Left colon (tissue), 2 donors: Measurements from ENCODE around the gene FAM193A. TPM values are rescaled to one million over a fixed set of nuclear protein-coding genes. Genes with fewer than 3 reads are reported as not detected.

Experiments
- ATAC-seq: fragments of 200-7000 bp; cut with Tn5 transposase; one replicate; pipeline ENCODE4 v1.9.1; 2020; ENCODE audit warnings: mild to moderate bottlenecking, moderate library complexity
- DNase-seq, 2 donors: peaks; one replicate each; pipeline ENCODE4 v3.0.0-alpha.2; 2020
- intact Hi-C, 2 donors: fragments of 100-400 bp; cut with DNase I in 1 of 2; cut with micrococcal nuclease in 1 of 2; formaldehyde crosslinking; loops; one replicate each; pipeline versions ENCODE4 v1.11.2 to v1.14.0; 2022; cut with DNase I, micrococcal nuclease
- long read RNA-seq: library from polyadenylated mRNA; unstranded; transcript quantifications from one replicate; pipeline ENCODE4 v2.0.0, GENCODE V29; 2021
- total RNA-seq, 2 donors: library from RNA; stranded (reverse); fragmentation: NEBNext Ultra II Directional; extraction: Animal tissue kit (Norgen Biotek cat#: 25700); gene quantifications; one replicate each; pipeline ENCODE4 v1.2.1, GENCODE V29; 2021
- donor health status: DM: no; HTN: no; CAD: no.
- donor health status: DM: yes; HTN: yes; CAD: no.

The FAM193A gene, protein sequence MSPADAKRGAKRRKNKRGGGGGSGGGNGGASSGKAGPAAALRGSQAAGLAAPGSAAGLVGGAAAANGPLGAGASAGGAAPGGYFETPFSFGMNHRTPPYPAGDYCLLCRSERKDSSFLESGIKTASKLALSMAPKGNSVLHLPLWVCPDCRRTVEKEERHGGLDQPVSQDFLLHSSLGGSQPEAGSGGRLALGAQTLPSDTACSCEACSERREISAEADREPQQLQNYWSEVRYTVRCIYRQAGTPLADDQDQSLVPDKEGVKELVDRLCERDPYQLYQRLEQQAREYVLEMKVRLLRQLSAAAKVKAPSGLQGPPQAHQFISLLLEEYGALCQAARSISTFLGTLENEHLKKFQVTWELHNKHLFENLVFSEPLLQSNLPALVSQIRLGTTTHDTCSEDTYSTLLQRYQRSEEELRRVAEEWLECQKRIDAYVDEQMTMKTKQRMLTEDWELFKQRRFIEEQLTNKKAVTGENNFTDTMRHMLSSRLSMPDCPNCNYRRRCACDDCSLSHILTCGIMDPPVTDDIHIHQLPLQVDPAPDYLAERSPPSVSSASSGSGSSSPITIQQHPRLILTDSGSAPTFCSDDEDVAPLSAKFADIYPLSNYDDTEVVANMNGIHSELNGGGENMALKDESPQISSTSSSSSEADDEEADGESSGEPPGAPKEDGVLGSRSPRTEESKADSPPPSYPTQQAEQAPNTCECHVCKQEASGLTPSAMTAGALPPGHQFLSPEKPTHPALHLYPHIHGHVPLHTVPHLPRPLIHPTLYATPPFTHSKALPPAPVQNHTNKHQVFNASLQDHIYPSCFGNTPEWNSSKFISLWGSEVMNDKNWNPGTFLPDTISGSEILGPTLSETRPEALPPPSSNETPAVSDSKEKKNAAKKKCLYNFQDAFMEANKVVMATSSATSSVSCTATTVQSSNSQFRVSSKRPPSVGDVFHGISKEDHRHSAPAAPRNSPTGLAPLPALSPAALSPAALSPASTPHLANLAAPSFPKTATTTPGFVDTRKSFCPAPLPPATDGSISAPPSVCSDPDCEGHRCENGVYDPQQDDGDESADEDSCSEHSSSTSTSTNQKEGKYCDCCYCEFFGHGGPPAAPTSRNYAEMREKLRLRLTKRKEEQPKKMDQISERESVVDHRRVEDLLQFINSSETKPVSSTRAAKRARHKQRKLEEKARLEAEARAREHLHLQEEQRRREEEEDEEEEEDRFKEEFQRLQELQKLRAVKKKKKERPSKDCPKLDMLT (N-terminal part only)
- total RNA-seq = 10 to 100 TPM; 22.8 to 23.7 TPM
- long read RNA-seq, partial matches to known transcripts = 14 of 19 reads
- long read RNA-seq, other reads (novel, unspliced or antisense) = 5 of 19 reads

DNA sequence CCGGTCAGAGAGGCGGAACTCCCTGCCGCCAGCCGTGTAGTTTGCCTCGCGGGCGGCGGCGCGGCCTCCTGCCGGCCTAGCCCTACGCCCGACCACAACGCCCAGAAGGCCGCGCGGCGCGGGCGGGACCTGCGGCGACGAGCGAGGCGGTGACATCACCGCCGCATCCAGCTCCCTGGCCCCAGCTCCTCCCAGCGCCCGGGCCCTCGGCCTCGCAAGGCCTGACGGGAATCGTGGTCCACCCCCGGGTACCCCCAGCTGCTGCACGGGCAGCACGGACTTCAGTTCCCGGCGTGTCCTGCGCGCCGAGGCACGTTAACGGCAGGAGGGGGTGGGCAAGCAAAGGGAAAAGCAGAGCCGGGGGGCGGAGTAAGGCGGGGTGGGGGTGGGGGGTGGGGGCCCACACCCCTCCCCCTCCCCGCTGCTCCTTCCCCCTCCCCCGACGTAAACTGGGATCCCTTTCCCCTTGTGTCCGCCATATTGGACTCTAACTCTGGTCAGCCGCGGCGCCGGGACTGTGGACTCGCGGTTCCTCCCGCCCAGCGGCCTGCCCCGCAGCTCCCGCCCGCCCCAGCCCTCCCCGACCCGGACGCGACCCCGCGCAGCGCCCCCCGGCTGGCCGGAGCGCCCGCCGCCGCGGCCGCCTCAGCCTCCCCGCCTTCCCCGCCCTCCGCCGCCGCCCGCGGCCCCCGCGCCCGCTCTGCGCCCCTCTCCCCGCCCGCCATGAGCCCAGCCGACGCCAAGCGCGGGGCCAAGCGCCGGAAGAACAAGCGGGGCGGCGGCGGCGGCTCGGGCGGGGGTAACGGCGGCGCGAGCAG is at the start of gene FAM193A:
Gene FAM193A (plus strand): TSS at position 455 of the 818 bp plus-strand sequence. CDS start 269 bp downstream, at position 724.
- intact Hi-C loops = no loop called here

DNA sequence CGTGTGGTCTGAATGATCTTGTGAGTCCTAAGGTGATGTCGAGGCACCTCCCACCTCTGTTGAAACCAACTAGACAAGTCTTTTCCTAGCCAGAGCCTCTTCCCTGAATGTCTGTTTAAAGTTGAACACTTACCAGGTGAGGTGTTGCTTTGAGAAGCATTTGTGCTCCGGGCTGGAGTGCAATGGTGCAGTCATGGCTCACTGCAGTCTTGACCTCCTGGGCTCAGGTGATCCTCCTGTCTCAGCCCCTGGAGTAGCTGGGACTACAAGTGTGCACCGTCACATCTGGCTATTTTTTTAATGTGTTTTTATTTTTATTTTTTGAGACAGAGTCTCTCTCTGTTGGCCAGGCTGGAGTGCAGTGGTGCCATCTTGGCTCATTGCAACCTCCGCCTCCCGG is 49.5 kb upstream of the FAM193A start:
- intact Hi-C loops = no loop called here
- no peak for DNase-seq
- ATAC-seq = no peak

More for the DNA sequence above, at the start of gene FAM193A:
- DNase-seq = peak; percentile 97 to 100
- peak; percentile 92 for ATAC-seq

GRCh38 chr4:2487632-2488031 is 48.8 kb upstream of the FAM193A start:
- intact Hi-C loops = no loop called here
- no peak for DNase-seq
- no peak for ATAC-seq

GRCh38 chr4:2489081-2489805 is 47.2 kb upstream of the FAM193A start:
- DNase-seq = no peak
- no peak for ATAC-seq
- intact Hi-C loops = no loop called here

GRCh38 chr4:2489841-2490552 is 46.5 kb upstream of the FAM193A start:
- ATAC-seq (no peak), DNase-seq (no peak)
- intact Hi-C loops = no loop called here

GRCh38 chr4:2492970-2493369 is 43.5 kb upstream of the FAM193A start:
- ATAC-seq (no peak), DNase-seq (no peak)
- intact Hi-C loops = no loop called here

DNA sequence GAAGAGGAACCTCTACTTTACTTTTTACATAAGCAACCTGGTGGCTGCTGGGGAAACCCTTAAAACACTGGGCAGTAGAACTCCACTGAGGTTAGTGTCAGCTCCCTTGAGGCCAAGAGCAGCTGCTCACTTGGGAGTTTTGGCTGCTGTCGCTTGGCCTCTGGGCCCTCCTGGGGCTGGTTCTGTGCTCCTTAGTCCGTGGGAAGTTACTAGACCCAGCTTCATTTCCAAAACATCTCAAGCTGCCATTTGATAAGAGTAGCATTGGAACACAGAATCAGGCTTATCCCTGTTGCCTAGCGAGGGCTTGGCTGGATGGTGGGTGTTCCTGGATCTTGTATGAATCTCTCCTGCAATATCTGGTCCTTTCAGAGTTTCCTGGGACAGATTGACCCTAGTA is 41.5 kb upstream of the FAM193A start:
- DNase-seq (no peak), ATAC-seq (no peak)
- intact Hi-C loops = no loop called here

DNA sequence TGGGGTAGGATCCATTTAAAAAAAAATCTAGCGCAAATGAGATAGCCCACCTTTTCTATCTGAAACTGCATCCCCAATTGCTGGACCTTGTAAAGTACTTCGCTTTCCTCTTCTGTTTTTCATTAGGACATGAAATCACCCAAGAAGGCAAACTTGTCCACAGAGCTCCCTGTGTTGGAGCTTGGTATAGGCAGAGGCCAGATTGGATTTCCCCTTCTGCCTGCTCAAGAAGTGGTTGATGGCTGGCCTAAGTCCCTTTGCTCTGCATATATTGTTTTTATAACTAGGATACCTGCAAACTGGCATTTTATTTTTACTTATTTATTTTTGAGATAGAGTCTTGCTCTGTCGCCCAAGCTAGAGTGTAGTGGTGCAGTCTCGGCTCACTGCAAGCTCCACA is 39.1 kb upstream of the FAM193A start:
- DNase-seq (no peak), ATAC-seq (no peak)
- intact Hi-C loops = no loop called here

- DNase-seq = no peak
- intact Hi-C loops = no loop called here
- peak; percentile 36 for ATAC-seq
Measured at GRCh38 chr4:2497931-2498330, 38.5 kb upstream of the FAM193A start.

DNA sequence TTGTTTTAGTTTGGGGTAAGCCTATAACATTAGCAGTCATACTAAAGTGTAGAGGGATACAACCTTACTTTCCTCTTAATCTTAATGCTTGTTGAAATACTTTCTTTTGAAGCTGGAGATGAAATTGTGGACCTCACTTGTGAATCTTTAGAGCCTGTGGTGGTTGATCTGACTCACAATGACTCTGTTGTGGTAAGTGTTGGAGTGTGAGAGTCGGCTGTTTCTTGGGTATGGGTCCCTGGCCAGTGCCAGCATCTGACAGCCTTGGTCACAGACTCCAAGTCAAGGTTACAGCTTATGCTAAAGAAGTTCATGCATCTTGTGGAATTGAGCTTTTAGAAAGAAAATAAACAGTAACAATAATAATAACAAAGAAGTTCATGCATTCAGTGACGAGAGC is 35.9 kb upstream of the FAM193A start:
- ATAC-seq (no peak), DNase-seq (no peak)
- intact Hi-C loops = no loop called here

- ATAC-seq (no peak), DNase-seq (no peak)
- intact Hi-C loops = no loop called here
Measured at GRCh38 chr4:2501034-2501594, 35.3 kb upstream of the FAM193A start.

DNA sequence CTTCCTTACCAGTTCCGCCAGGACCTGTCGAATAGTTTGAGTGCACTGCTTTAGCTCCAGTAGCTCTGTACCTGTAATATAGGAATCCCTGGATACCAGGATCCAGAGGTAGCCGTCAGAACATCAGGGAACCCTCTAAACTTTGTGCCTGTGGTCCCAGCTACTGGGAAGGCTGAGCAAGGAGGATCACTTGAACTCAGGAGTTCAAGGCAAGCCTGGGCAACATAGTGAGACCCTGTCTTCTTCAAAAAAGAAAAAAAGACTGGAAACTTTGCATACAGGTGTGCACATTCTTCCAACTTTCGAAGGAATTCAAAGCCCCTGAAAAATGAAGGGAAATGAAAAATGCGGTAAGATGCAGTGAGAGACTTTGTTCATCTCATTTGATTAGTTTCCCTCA is 32.6 kb upstream of the FAM193A start:
- DNase-seq (no peak), ATAC-seq (no peak)
- intact Hi-C loops = no loop called here

GRCh38 chr4:2507259-2507658 is 29.2 kb upstream of the FAM193A start:
- ATAC-seq (no peak), DNase-seq (no peak)
- intact Hi-C loops = no loop called here

DNA sequence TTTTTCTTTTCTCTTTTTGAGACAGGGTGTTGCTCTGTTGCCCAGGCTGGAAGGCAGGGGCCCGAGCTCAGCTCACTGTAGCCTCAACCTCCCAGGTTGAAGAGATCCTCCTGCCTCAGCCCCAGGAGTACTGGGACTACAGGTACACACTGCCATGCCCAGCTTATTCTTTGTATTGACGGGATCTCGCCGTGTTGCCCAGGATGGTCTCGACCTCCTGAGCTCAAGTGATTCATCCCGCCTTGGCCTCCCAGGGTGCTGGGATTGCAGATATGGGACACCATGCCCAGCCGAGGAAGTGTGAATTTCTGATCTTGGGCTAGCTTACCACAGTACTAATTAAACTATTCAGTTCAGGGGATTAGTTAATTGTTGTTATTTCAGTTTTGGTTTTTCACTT is 28.6 kb upstream of the FAM193A start:
- intact Hi-C loops = no loop called here
- DNase-seq (no peak), ATAC-seq (no peak)

DNA sequence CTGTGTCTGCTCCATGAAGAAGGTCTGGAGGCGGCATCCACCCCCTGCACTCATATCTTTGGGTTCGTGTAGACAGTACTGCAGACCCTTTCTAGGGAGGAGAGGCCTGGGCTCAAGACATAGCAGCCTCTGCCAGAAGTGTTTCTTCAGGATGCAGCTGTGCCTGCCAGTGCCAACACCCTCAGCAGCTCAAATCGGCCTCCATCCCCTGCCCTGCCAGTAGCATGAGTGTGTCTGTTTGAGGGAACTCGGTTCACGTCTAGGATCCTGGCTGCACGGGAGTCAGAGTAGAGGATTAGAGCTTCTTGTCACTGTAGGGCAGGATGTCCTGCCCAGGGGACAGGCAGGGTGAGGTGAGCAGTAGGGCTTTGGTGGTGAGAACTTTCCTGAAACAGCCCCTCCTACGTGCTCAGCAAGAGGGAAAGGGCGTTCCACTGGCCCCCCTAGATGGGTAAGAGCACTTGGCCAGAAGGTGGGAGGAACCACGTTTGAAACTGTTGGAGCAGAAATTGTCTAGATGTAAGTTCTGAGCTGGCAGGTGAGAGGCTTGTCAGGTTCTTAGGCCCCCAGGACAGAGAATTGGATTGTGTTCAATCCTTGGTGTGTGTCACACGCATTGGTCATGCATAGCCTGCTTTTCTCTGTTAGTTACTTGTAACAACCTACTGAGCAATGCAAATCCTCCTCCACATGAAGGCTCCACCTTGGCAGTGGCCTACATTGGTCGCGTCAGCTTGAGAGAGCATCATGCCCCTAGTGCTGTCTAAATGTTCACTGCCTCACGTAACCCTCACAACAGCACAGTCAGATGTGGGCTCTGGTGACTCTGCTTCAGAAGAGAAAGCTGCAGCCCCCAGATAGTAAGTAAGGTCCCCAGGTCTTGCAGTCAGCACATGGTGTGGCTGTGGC is 25.8 kb upstream of the FAM193A start:
- ATAC-seq (no peak), DNase-seq (no peak)
- intact Hi-C loops = no loop called here

GRCh38 chr4:2511645-2512131 is 24.8 kb upstream of the FAM193A start:
- ATAC-seq = no peak
- intact Hi-C loops = no loop called here
- DNase-seq = no peak
